ENCODE data around the gene KDSR.

DNA sequence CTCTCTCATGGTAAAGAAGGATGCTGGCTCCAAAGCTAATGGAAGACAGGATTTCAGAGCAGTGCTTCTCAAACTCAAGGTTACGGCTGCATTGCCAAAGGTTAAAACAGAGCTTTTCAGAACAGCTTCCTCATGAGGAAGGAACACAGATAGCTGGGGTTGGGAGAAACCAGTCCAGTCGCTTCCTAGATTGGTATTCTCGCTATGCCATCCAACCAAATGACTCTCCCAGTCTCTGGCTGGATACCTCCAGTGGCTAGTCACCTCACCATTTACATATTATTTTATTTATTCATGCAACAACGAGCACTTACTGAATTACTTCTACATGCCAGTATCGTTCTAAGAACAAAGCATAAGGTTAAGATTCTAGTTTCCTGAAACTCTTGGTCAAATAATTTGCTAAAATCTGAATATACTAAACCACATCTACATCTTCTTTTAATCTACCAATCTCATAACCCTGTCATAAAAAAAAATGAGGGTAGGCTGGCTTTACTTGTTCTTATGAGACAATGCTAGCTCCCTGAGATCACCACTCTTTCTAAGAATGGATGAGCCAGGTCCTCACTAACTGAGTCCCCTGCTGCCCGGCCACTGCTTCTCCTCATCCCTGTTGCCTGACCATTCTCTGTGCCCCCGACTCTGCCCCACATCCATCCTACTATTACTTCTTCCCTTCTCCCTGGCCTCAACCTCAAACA lies 20.4 kb downstream of the KDSR start:
- TF ChIP-seq SUZ12 (IDR thresholded peaks at IDR 0.05; ENCODE audit: extremely low read depth, insufficient read depth, insufficient read length) (no peak), YY1 (IDR thresholded peaks at IDR 0.05; ENCODE audit: insufficient read depth, insufficient read length) (no peak), ZNF274 (IDR thresholded peaks at IDR 0.05; ENCODE audit: low read depth, low read length) (no peak)

Data from NT2/D1 (cell line).